IMR-90 (cell line): Measurements from ENCODE around the gene OSBPL8. TPM values are rescaled to one million over a fixed set of nuclear protein-coding genes. Genes with fewer than 3 reads are reported as not detected.

Experiments
- ATAC-seq: fragments of 200-7000 bp; cut with Tn5 transposase; 2 replicates; pipeline ENCODE4 v1.9.1; 2020; ENCODE audit warnings: low read depth, mild to moderate bottlenecking, moderate library complexity
- BruUV-seq: library from RNA; stranded (reverse); fragments of 400-500 nt; replicated peaks from 2 replicates; lab custom pipeline; 2021; lab: Mats Ljungman, UMichigan
- CTCF ChIA-PET: fragments of 300-600 bp; formaldehyde crosslinking; extraction: SDS; loops from one replicate; lab custom pipeline; 2021; ENCODE audit warnings: antibody characterized with exemption; lab: Yijun Ruan, JAX
- POLR2A ChIA-PET: fragments of 300-600 bp; sonication (Branson Sonifier 250); formaldehyde crosslinking; loops from one replicate; lab custom pipeline; 2022; ENCODE audit warnings: antibody characterized with exemption; ENCODE audit not compliant: unreplicated experiment; lab: Charles Lee
- DNase-seq: peaks from one replicate; pipeline ENCODE4 v3.0.0; 2013
- H2AFZ ChIP-seq: replicated peaks from 2 replicates; pipeline ENCODE3; 2013; ENCODE audit warnings: low read length, mild to moderate bottlenecking; ENCODE audit not compliant: poor library complexity
- H2AK5ac ChIP-seq: 2 replicates; pipeline ENCODE4 v1.6.1; 2013; ENCODE audit warnings: low read depth, low read length, inconsistent platforms
- H2AK9ac ChIP-seq: replicated peaks from 2 replicates; pipeline ENCODE3; 2013; ENCODE audit warnings: mild to moderate bottlenecking, low read depth, low read length, moderate library complexity; ENCODE audit not compliant: poor library complexity
- H2BK120ac ChIP-seq: 2 replicates; pipeline ENCODE4 v1.6.1; 2013; ENCODE audit warnings: low read depth, low read length, inconsistent platforms
- H2BK15ac ChIP-seq: 3 replicates; pipeline ENCODE4 v1.6.1; 2013; ENCODE audit warnings: low read depth, low read length, inconsistent platforms
- H2BK20ac ChIP-seq: 2 replicates; pipeline ENCODE4 v1.6.1; 2013; ENCODE audit warnings: low read depth, mild to moderate bottlenecking, inconsistent platforms, low read length, moderate library complexity
- H2BK5ac ChIP-seq: 2 replicates; pipeline ENCODE4 v1.6.1; 2013; ENCODE audit warnings: mild to moderate bottlenecking, low read depth, low read length, inconsistent platforms; ENCODE audit not compliant: poor library complexity, severe bottlenecking
- H3K14ac ChIP-seq: replicated peaks from 2 replicates; pipeline ENCODE4 v1.6.1; 2013; ENCODE audit warnings: low read depth, low read length, inconsistent platforms
- H3K18ac ChIP-seq: 2 replicates; pipeline ENCODE4 v1.6.1; 2013; ENCODE audit warnings: low read depth, low read length, control low read depth
- H3K23ac ChIP-seq: 2 replicates; pipeline ENCODE4 v1.6.1; 2013; ENCODE audit warnings: low read depth, low read length, inconsistent platforms
- H3K27ac ChIP-seq: 2 replicates; pipeline ENCODE4 v1.5.1; 2013; ENCODE audit warnings: mild to moderate bottlenecking, control low read depth, low read length; ENCODE audit not compliant: insufficient read depth
- H3K27me3 ChIP-seq: 2 replicates; pipeline ENCODE4 v1.6.1; 2013; ENCODE audit warnings: low read length; ENCODE audit not compliant: control insufficient read depth, insufficient read depth
- H3K36me3 ChIP-seq: 2 replicates; pipeline ENCODE4 v1.6.1; 2013; ENCODE audit warnings: low read length, mixed read lengths; ENCODE audit not compliant: control insufficient read depth, insufficient read depth
- H3K4ac ChIP-seq: 2 replicates; pipeline ENCODE4 v1.6.1; 2013; ENCODE audit warnings: low read depth, low read length, inconsistent platforms
- H3K4me1 ChIP-seq: 2 replicates; pipeline ENCODE4 v1.6.1; 2013; ENCODE audit warnings: low read length, mixed read lengths; ENCODE audit not compliant: control insufficient read depth, insufficient read depth
- H3K4me2 ChIP-seq: 2 replicates; pipeline ENCODE4 v1.6.1; 2013; ENCODE audit warnings: low read depth, mild to moderate bottlenecking, control low read depth, low read length, moderate library complexity
- H3K4me3 ChIP-seq: 2 replicates; pipeline ENCODE4 v1.5.1; 2013; ENCODE audit warnings: low read depth, mild to moderate bottlenecking, control low read depth, low read length, moderate library complexity; ENCODE audit not compliant: insufficient read depth
- H3K56ac ChIP-seq: 2 replicates; pipeline ENCODE4 v1.6.1; 2013; ENCODE audit warnings: low read length, inconsistent platforms; ENCODE audit not compliant: insufficient read depth; ENCODE audit errors: extremely low read depth
- H3K79me1 ChIP-seq, 2 experiments: 2 replicates each; pipeline ENCODE4 v1.6.1; 2013; ENCODE audit warnings: low read length in 2 of 2, inconsistent platforms in 1 of 2, low read depth in 1 of 2
- H3K9ac ChIP-seq: 2 replicates; pipeline ENCODE4 v1.6.1; 2013; ENCODE audit warnings: low read depth, low read length, control low read depth
- H3K9me1 ChIP-seq: 2 replicates; pipeline ENCODE4 v1.6.1; 2013; ENCODE audit warnings: low read length, inconsistent platforms; ENCODE audit not compliant: insufficient read depth
- H3K9me3 ChIP-seq: 2 replicates; pipeline ENCODE4 v1.6.1; 2013; ENCODE audit warnings: low read length; ENCODE audit not compliant: control insufficient read depth, insufficient read depth
- H4K20me1 ChIP-seq: 2 replicates; pipeline ENCODE4 v1.6.1; 2013; ENCODE audit warnings: low read length, inconsistent platforms; ENCODE audit not compliant: insufficient read depth
- H4K5ac ChIP-seq: 2 replicates; pipeline ENCODE4 v1.6.1; 2013; ENCODE audit warnings: mild to moderate bottlenecking, low read depth, low read length, control low read depth
- H4K8ac ChIP-seq, 2 experiments: 2 replicates each; pipeline ENCODE4 v1.6.1; 2013; ENCODE audit warnings: low read depth in 2 of 2, low read length in 2 of 2, control low read depth in 1 of 2, inconsistent platforms in 1 of 2
- H4K91ac ChIP-seq: 2 replicates; pipeline ENCODE4 v1.6.1; 2013; ENCODE audit warnings: low read depth, low read length, inconsistent platforms; ENCODE audit not compliant: insufficient read depth
- BHLHE40 ChIP-seq: fragments of 150-350 bp; IDR thresholded peaks from 2 replicates; pipeline ENCODE4 v1.6.1; 2016; ENCODE audit warnings: mild to moderate bottlenecking, low read depth, low read length
- CEBPB ChIP-seq: IDR thresholded peaks from 2 replicates; pipeline ENCODE4 v1.6.1; 2012; ENCODE audit warnings: low read depth, low read length, improper control_type of control experiment
- CHD1 ChIP-seq: IDR thresholded peaks from 2 replicates; pipeline ENCODE4 v1.6.1; 2012; ENCODE audit warnings: low read depth, low read length, improper control_type of control experiment
- CTCF ChIP-seq: conservative IDR thresholded peaks from 2 replicates; pipeline ENCODE4 v1.5.1; 2012; ENCODE audit warnings: mild to moderate bottlenecking, low read depth, low read length, improper control_type of control experiment
- ELK1 ChIP-seq: fragments of 150-350 bp; IDR thresholded peaks from 2 replicates; pipeline ENCODE4 v1.6.1; 2016; ENCODE audit warnings: low read depth, mild to moderate bottlenecking, low read length, moderate library complexity, borderline replicate concordance
- FOS ChIP-seq: fragments of 150-350 bp; IDR thresholded peaks from 2 replicates; pipeline ENCODE4 v1.6.1; 2016; ENCODE audit warnings: low read depth, low read length
- MAFK ChIP-seq: IDR thresholded peaks from 2 replicates; pipeline ENCODE4 v1.6.1; 2012; ENCODE audit warnings: low read depth, low read length, improper control_type of control experiment
- MAZ ChIP-seq: IDR thresholded peaks from 2 replicates; pipeline ENCODE4 v1.6.1; 2012; ENCODE audit warnings: low read depth, mild to moderate bottlenecking, low read length, improper control_type of control experiment, moderate library complexity, borderline replicate concordance
- MXI1 ChIP-seq: IDR thresholded peaks from 2 replicates; pipeline ENCODE4 v1.6.1; 2012; ENCODE audit warnings: low read depth, mild to moderate bottlenecking, low read length, moderate library complexity, borderline replicate concordance
- NFE2L2 ChIP-seq: fragments of 150-350 bp; IDR thresholded peaks from 2 replicates; pipeline ENCODE4 v1.6.1; 2016; ENCODE audit warnings: low read depth, mild to moderate bottlenecking, low read length
- POLR2A ChIP-seq: IDR thresholded peaks from 2 replicates; pipeline ENCODE4 v1.6.1; 2012; ENCODE audit warnings: mild to moderate bottlenecking, low read depth, low read length
- RAD21 ChIP-seq: IDR thresholded peaks from 2 replicates; pipeline ENCODE4 v1.6.1; 2012; ENCODE audit warnings: low read length, improper control_type of control experiment
- RCOR1 ChIP-seq: IDR thresholded peaks from 2 replicates; pipeline ENCODE4 v1.6.1; 2012; ENCODE audit warnings: mild to moderate bottlenecking, low read length, improper control_type of control experiment; ENCODE audit not compliant: insufficient replicate concordance
- RFX5 ChIP-seq: IDR thresholded peaks from 2 replicates; pipeline ENCODE4 v1.8.0; 2012; ENCODE audit warnings: low read depth, mild to moderate bottlenecking, low read length, moderate library complexity
- SMC3 ChIP-seq: fragments of 150-350 bp; IDR thresholded peaks from 2 replicates; pipeline ENCODE4 v1.6.1; 2016; ENCODE audit warnings: low read depth, mild to moderate bottlenecking, antibody characterized with exemption, low read length, moderate library complexity
- USF2 ChIP-seq: fragments of 150-350 bp; IDR thresholded peaks from 2 replicates; pipeline ENCODE4 v1.6.1; 2017; ENCODE audit warnings: mild to moderate bottlenecking, antibody characterized with exemption, low read length, low read depth
- WGBS, 2 experiments: methylation state at CpG; one replicate each; pipeline versions ENCODE4 v1.1.5 to v1.1.7; 2013; ENCODE audit warnings: missing lambda C conversion rate in 2 of 2; ENCODE audit not compliant: insufficient read length in 1 of 2; ENCODE audit errors: extremely low coverage in 2 of 2; 5-methylcytosine and 5-hydroxymethylcytosine counted together
- dilution Hi-C: fragments of 300-500 bp; cut with HindIII; formaldehyde crosslinking; loops from one replicate; pipeline ENCODE4 v1.14.3; 2018; ENCODE audit warnings: low sequenced_read_pairs; ENCODE audit not compliant: unreplicated experiment
- in situ Hi-C: fragments of 300-500 bp; cut with MboI; formaldehyde crosslinking; loops from 3 replicates; pipeline ENCODE4 v1.14.3; 2019; ENCODE audit warnings: low sequenced_read_pairs, inconsistent platforms, mixed read lengths
- intact Hi-C: fragments of 100-400 bp; cut with micrococcal nuclease; formaldehyde crosslinking; loops from 2 replicates; pipeline ENCODE4 v1.10.0; 2022
- polyA plus RNA-seq, 3 experiments: library from polyadenylated mRNA; depleted of rRNA; stranded (reverse); fragments of >200 nt; gene quantifications; 2 replicates each; pipeline ENCODE4 v1.2.3, GENCODE V29; 2012; ENCODE audit warnings: low replicate concordance in 1 of 3
- total RNA-seq: library from RNA; depleted of rRNA; stranded (reverse); fragments of >200 nt; gene quantifications from 2 replicates; pipeline ENCODE4 v1.2.3, GENCODE V29; 2012

OSBPL8 gene
- total and polyA plus RNA-seq, 2 of the 4 experiments (the other 2 are of a cell fraction): 17.8 to 24.2 TPM

GRCh38 chr12:76537923-76538322, 21.6 kb downstream of the OSBPL8 start:
- in situ Hi-C loops: no loop called here
- Histone ChIP-seq H3K14ac (no peak overlapping the region), H2AFZ (no peak overlapping the region), H2AK5ac (no peak overlapping the region), H3K4me3 (no peak overlapping the region), H2BK20ac (no peak overlapping the region), H4K8ac (no peak overlapping the region), H3K56ac (no peak overlapping the region), H3K27ac (no peak overlapping the region), H3K4me1 (peaks cover 1% of the 10 kb centered on the region; the same call in 1 of the 2 replicates), H3K9me1 (peaks cover 3% of the 10 kb centered on the region; the same call in 1 of the 2 replicates), H2BK120ac (no peak overlapping the region), H3K4ac (no peak overlapping the region), H2BK5ac (no peak overlapping the region), H4K20me1 (peaks cover 19% of the 10 kb centered on the region), H3K9me3 (no peaks in the 10 kb centered on the region), H3K9ac (no peak overlapping the region), H3K36me3 (no peaks in the 10 kb centered on the region), H3K79me1 (peaks cover 30 to 50% of the 10 kb centered on the region in 2 experiments), H2AK9ac (no peak overlapping the region), H3K27me3 (no peaks in the 10 kb centered on the region), H3K23ac (no peak overlapping the region), H3K18ac (no peak overlapping the region), H4K5ac (no peak overlapping the region), H4K91ac (no peak overlapping the region), H3K4me2 (no peak overlapping the region), H2BK15ac (no peak overlapping the region)
- TF ChIP-seq MAZ (no peak), SMC3 (no peak), CEBPB (no peak), POLR2A (no peak), NFE2L2 (no peak), CHD1 (no peak), BHLHE40 (no peak), RFX5 (no peak), RCOR1 (no peak), MAFK (no peak), MXI1 (no peak), CTCF (no peak), ELK1 (no peak), RAD21 (no peak), USF2 (no peak), FOS (no peak)
- ATAC-seq: no peak
- BruUV-seq: no TSS peak
- dilution Hi-C loops: no loop called here
- intact Hi-C loops: no loop called here
- WGBS, 2 experiments: no CpG with 5 or more reads among the region's 2 CpGs
- no peak for DNase-seq
- CTCF ChIA-PET: interaction anchor here (1.1 kb wide), 1 partner anchor 13 kb away, joined by 3 read pairs; no protein-coding TSS in a partner anchor
- POLR2A ChIA-PET: no interaction called here
